ENCODE measurements around the gene FAM227B.
"Not testable (repeated sequence)": the region's sequence is repeated elsewhere in the genome, so short reads cannot be mapped to it uniquely, and the experiment has no call there.

Gene FAM227B

GRCh38 chr15:49430046-49430445 lies 190.6 kb downstream of the FAM227B start:
- DNase-seq: no peak

- no peak for DNase-seq
Measured at GRCh38 chr15:49428409-49429095, 192.1 kb downstream of the FAM227B start.

- no peak for DNase-seq
Measured at GRCh38 chr15:49427372-49427771, 193.2 kb downstream of the FAM227B start.

GRCh38 chr15:49424954-49425353 lies 195.7 kb downstream of the FAM227B start:
- no peak for DNase-seq

GRCh38 chr15:49423901-49424550 lies 196.6 kb downstream of the FAM227B start:
- no peak for DNase-seq

GRCh38 chr15:49423021-49423420 lies 197.6 kb downstream of the FAM227B start, which contains the start of gene FGF7:
Gene FGF7, plus strand, starts transcription at chr15:49423242. Its CDS starts 1,056 bp downstream, at chr15:49424298.
- DNase-seq: no peak

- peak; percentile 47 for DNase-seq
Measured at GRCh38 chr15:49421991-49422390, 198.6 kb downstream of the FAM227B start.

- no peak for DNase-seq
Measured at GRCh38 chr15:49418811-49419210, 201.8 kb downstream of the FAM227B start.

- DNase-seq: no peak
Measured at GRCh38 chr15:49415638-49416037, 205.0 kb downstream of the FAM227B start.

- no peak for DNase-seq
Measured at GRCh38 chr15:49415149-49415548, 205.5 kb downstream of the FAM227B start.

GRCh38 chr15:49412797-49413196 lies 207.8 kb downstream of the FAM227B start:
- no peak for DNase-seq

- no peak for DNase-seq
Measured at GRCh38 chr15:49410641-49411040, 210.0 kb downstream of the FAM227B start.

- DNase-seq: no peak
Measured at GRCh38 chr15:49406352-49407118, 214.1 kb downstream of the FAM227B start.

GRCh38 chr15:49402515-49403296 lies 217.9 kb downstream of the FAM227B start:
- DNase-seq: not testable (repeated sequence)

- DNase-seq: no peak
Measured at GRCh38 chr15:49387471-49387870, 233.1 kb downstream of the FAM227B start.

GRCh38 chr15:49383266-49383665 lies 237.4 kb downstream of the FAM227B start:
- DNase-seq: no peak

GRCh38 chr15:49382394-49382793 lies 238.2 kb downstream of the FAM227B start:
- DNase-seq: no peak

- DNase-seq: no peak
Measured at GRCh38 chr15:49380912-49381311, 239.7 kb downstream of the FAM227B start.

GRCh38 chr15:49379996-49380395 lies 240.6 kb downstream of the FAM227B start:
- no peak for DNase-seq

GRCh38 chr15:49372366-49372765 lies 248.3 kb downstream of the FAM227B start:
- no peak for DNase-seq

GRCh38 chr15:49370782-49371181 lies 249.8 kb downstream of the FAM227B start:
- DNase-seq: no peak

GRCh38 chr15:49366496-49366895 lies 254.1 kb downstream of the FAM227B start:
- DNase-seq: no peak

- DNase-seq: no peak
Measured at GRCh38 chr15:49361370-49361769, 259.2 kb downstream of the FAM227B start.
